HAP-1 (cell line): ENCODE measurements around the gene B4GALT5.
"Not testable (repeated sequence)": the region's sequence is repeated elsewhere in the genome, so short reads cannot be mapped to it uniquely, and the experiment has no call there.

Source experiments
- DNase-seq, 2 experiments: peaks; one replicate each; pipeline ENCODE4 v3.0.0-alpha.2; 2016 to 2020; ENCODE audit warnings: low spot score in 2 of 2
- H3K27me3 ChIP-seq: fragments of 250-450 bp; sonication (Bioruptor Pico); 2 replicates; pipeline ENCODE4 v1.5.1; 2020; ENCODE audit warnings: low read depth, mild to moderate bottlenecking, moderate library complexity
- H3K36me3 ChIP-seq: fragments of 250-450 bp; sonication (Bioruptor Pico); replicated peaks from 2 replicates; pipeline ENCODE4 v1.5.1; 2020; ENCODE audit warnings: mild to moderate bottlenecking
- H3K4me1 ChIP-seq: fragments of 250-450 bp; sonication (Bioruptor Pico); 2 replicates; pipeline ENCODE4 v1.5.1; 2020; ENCODE audit warnings: mild to moderate bottlenecking
- H3K4me3 ChIP-seq: fragments of 250-450 bp; sonication (Bioruptor Pico); 2 replicates; pipeline ENCODE4 v1.5.1; 2020; ENCODE audit warnings: mild to moderate bottlenecking, moderate library complexity
- H3K9me3 ChIP-seq: fragments of 250-450 bp; sonication (Bioruptor Pico); 2 replicates; pipeline ENCODE4 v1.5.1; 2020; ENCODE audit warnings: mild to moderate bottlenecking, moderate library complexity
- in situ Hi-C: fragments of 300-500 bp; cut with MboI; formaldehyde crosslinking; loops from 3 replicates; pipeline ENCODE4 v1.14.3; 2020; ENCODE audit warnings: low sequenced_read_pairs, inconsistent platforms, mixed read lengths

Gene B4GALT5

GRCh38 chr20:49637046-49637637 lies 76.5 kb downstream of the B4GALT5 start:
- Histone ChIP-seq H3K9me3 (no peaks in the 10 kb centered on the region), H3K4me1 (no peaks in the 10 kb centered on the region), H3K36me3 (peaks cover 65% of the 10 kb centered on the region), H3K4me3 (no peak overlapping the region), H3K27me3 (no peaks in the 10 kb centered on the region)
- in situ Hi-C loops: no loop called here
- no peak for DNase-seq

GRCh38 chr20:49636447-49636846 lies 77.2 kb downstream of the B4GALT5 start:
- H3K4me1 ChIP-seq: no peaks in the 10 kb centered on the region
- in situ Hi-C loops: no loop called here

GRCh38 chr20:49635866-49636265 lies 77.8 kb downstream of the B4GALT5 start:
- no peaks in the 10 kb centered on the region for H3K4me1 ChIP-seq
- in situ Hi-C loops: no loop called here
- H3K36me3 ChIP-seq: peaks cover 52% of the 10 kb centered on the region
- no peaks in the 10 kb centered on the region for H3K9me3 ChIP-seq
- H3K27me3 ChIP-seq: no peaks in the 10 kb centered on the region
- no peak overlapping the region for H3K4me3 ChIP-seq
- no peak for DNase-seq

More at GRCh38 chr20:49636447-49636846, 77.2 kb downstream of the B4GALT5 start:
- H3K9me3 ChIP-seq: no peaks in the 10 kb centered on the region
- no peaks in the 10 kb centered on the region for H3K27me3 ChIP-seq
- peaks cover 58% of the 10 kb centered on the region for H3K36me3 ChIP-seq
- no peak overlapping the region for H3K4me3 ChIP-seq
- no peak for DNase-seq

GRCh38 chr20:49635166-49635565 lies 78.5 kb downstream of the B4GALT5 start:
- H3K36me3 ChIP-seq: peaks cover 45% of the 10 kb centered on the region
- no peak for DNase-seq
- H3K27me3 ChIP-seq: no peaks in the 10 kb centered on the region
- no peaks in the 10 kb centered on the region for H3K9me3 ChIP-seq
- in situ Hi-C loops: no loop called here
- H3K4me3 ChIP-seq: no peak overlapping the region
- H3K4me1 ChIP-seq: no peaks in the 10 kb centered on the region

- in situ Hi-C loops: no loop called here
- Histone ChIP-seq H3K4me1 (no peaks in the 10 kb centered on the region), H3K36me3 (peaks cover 35% of the 10 kb centered on the region), H3K4me3 (no peak overlapping the region), H3K9me3 (no peaks in the 10 kb centered on the region), H3K27me3 (no peaks in the 10 kb centered on the region)
- no peak for DNase-seq
Observed at GRCh38 chr20:49634116-49634515, 79.6 kb downstream of the B4GALT5 start.

GRCh38 chr20:49633643-49634042 lies 80.0 kb downstream of the B4GALT5 start:
- H3K4me3 ChIP-seq: no peak overlapping the region
- in situ Hi-C loops: no loop called here
- DNase-seq: no peak
- H3K9me3 ChIP-seq: no peaks in the 10 kb centered on the region
- no peaks in the 10 kb centered on the region for H3K4me1 ChIP-seq
- H3K36me3 ChIP-seq: peaks cover 30% of the 10 kb centered on the region
- no peaks in the 10 kb centered on the region for H3K27me3 ChIP-seq

- DNase-seq: no peak
- Histone ChIP-seq H3K27me3 (no peaks in the 10 kb centered on the region), H3K36me3 (peaks cover 25% of the 10 kb centered on the region), H3K4me3 (no peak overlapping the region), H3K4me1 (no peaks in the 10 kb centered on the region), H3K9me3 (0 out of 2 replicates have a peak, but pooled peaks cover 3% of the 10 kb centered on the region)
- in situ Hi-C loops: no loop called here
Observed at GRCh38 chr20:49633023-49633422, 80.7 kb downstream of the B4GALT5 start.

GRCh38 chr20:49631856-49632418 lies 81.7 kb downstream of the B4GALT5 start:
- no peak for DNase-seq
- H3K9me3 ChIP-seq: 0 out of 2 replicates have a peak, but pooled peaks cover 3% of the 10 kb centered on the region
- H3K4me1 ChIP-seq: no peaks in the 10 kb centered on the region
- H3K36me3 ChIP-seq: peaks cover 20% of the 10 kb centered on the region
- no peaks in the 10 kb centered on the region for H3K27me3 ChIP-seq
- no peak overlapping the region for H3K4me3 ChIP-seq
- in situ Hi-C loops: no loop called here

GRCh38 chr20:49631061-49631716 lies 82.5 kb downstream of the B4GALT5 start:
- H3K4me1 ChIP-seq: no peaks in the 10 kb centered on the region
- in situ Hi-C loops: no loop called here
- no peak overlapping the region for H3K4me3 ChIP-seq

GRCh38 chr20:49630396-49630951 lies 83.2 kb downstream of the B4GALT5 start:
- DNase-seq: no peak
- Histone ChIP-seq H3K9me3 (0 out of 2 replicates have a peak, but pooled peaks cover 3% of the 10 kb centered on the region), H3K27me3 (no peaks in the 10 kb centered on the region), H3K4me3 (no peak overlapping the region), H3K36me3 (peaks cover 5% of the 10 kb centered on the region), H3K4me1 (no peaks in the 10 kb centered on the region)
- in situ Hi-C loops: no loop called here

More at GRCh38 chr20:49631061-49631716, 82.5 kb downstream of the B4GALT5 start:
- no peaks in the 10 kb centered on the region for H3K27me3 ChIP-seq
- H3K9me3 ChIP-seq: 0 out of 2 replicates have a peak, but pooled peaks cover 3% of the 10 kb centered on the region
- H3K36me3 ChIP-seq: peaks cover 12% of the 10 kb centered on the region
- no peak for DNase-seq

- H3K36me3 ChIP-seq: peaks cover 4% of the 10 kb centered on the region
- H3K4me1 ChIP-seq: no peaks in the 10 kb centered on the region
- no peaks in the 10 kb centered on the region for H3K27me3 ChIP-seq
- no peak overlapping the region for H3K4me3 ChIP-seq
- in situ Hi-C loops: no loop called here
- H3K9me3 ChIP-seq: 0 out of 2 replicates have a peak, but pooled peaks cover 3% of the 10 kb centered on the region
- no peak for DNase-seq
Observed at GRCh38 chr20:49629606-49630005, 84.1 kb downstream of the B4GALT5 start.

GRCh38 chr20:49628280-49628679 lies 85.4 kb downstream of the B4GALT5 start:
- H3K9me3 ChIP-seq, DNase-seq, H3K4me1 ChIP-seq, in situ Hi-C loops, H3K27me3 ChIP-seq, H3K4me3 ChIP-seq, H3K36me3 ChIP-seq: not testable (repeated sequence)

GRCh38 chr20:49627329-49627761 lies 86.3 kb downstream of the B4GALT5 start:
- in situ Hi-C loops: no loop called here
- H3K4me3 ChIP-seq: no peak overlapping the region
- no peaks in the 10 kb centered on the region for H3K27me3 ChIP-seq
- no peaks in the 10 kb centered on the region for H3K36me3 ChIP-seq
- 0 out of 2 replicates have a peak, but pooled peaks cover 3% of the 10 kb centered on the region for H3K9me3 ChIP-seq
- no peak for DNase-seq
- H3K4me1 ChIP-seq: no peaks in the 10 kb centered on the region

- not testable (repeated sequence) for H3K9me3 ChIP-seq, H3K36me3 ChIP-seq, H3K27me3 ChIP-seq, H3K4me3 ChIP-seq, DNase-seq, H3K4me1 ChIP-seq
- in situ Hi-C loops: loop anchor here (25.0 kb wide), 1 partner anchor 437 kb away; no protein-coding TSS in a partner anchor
Observed at GRCh38 chr20:49624988-49625387, 88.7 kb downstream of the B4GALT5 start.
